GM12878 (cell line): ENCODE data around the gene IFT122. TPM values are rescaled to one million over a fixed set of nuclear protein-coding genes. Genes with fewer than 3 reads are reported as not detected.

Experiments
- ATAC-seq: fragments of 200-7000 bp; cut with Tn5 transposase; 3 replicates; pipeline ENCODE4 v1.9.1; 2020; ENCODE audit warnings: mild to moderate bottlenecking, moderate library complexity
- BruUV-seq: library from RNA; stranded (reverse); fragments of 400-500 nt; replicated peaks from 2 replicates; lab custom pipeline; 2021; lab: Mats Ljungman, UMichigan
- CTCF ChIA-PET: fragments of 300-600 bp; sonication (Branson Sonifier 250); formaldehyde crosslinking; extraction: SDS; loops from one replicate; lab custom pipeline; 2021; ENCODE audit warnings: inconsistent platforms; lab: Yijun Ruan, JAX
- POLR2A ChIA-PET: fragments of 350-600 bp; formaldehyde crosslinking; extraction: SDS; loops from one replicate; lab custom pipeline; 2021; ENCODE audit warnings: inconsistent platforms; lab: Charles Lee
- RAD21 ChIA-PET: fragments of 300-600 bp; sonication (Branson Sonifier 250); formaldehyde crosslinking; loops from one replicate; lab custom pipeline; 2023; ENCODE audit warnings: antibody characterized with exemption; ENCODE audit not compliant: unreplicated experiment; lab: Charles Lee
- SMC1A ChIA-PET: fragments of 300-600 bp; sonication (Branson Sonifier 250); formaldehyde crosslinking; loops from one replicate; lab custom pipeline; 2023; ENCODE audit not compliant: unreplicated experiment, uncharacterized antibody; lab: Charles Lee
- DNase-seq: peaks from one replicate; pipeline ENCODE4 v3.0.0-alpha.2; 2011; ENCODE audit warnings: low read depth, low spot score
- FAIRE-seq: peaks from 3 replicates; lab custom pipeline; 2011; peaks lifted over from hg19 to GRCh38; lab: Jason Lieb, UNC
- H2AFZ ChIP-seq: 2 replicates; pipeline ENCODE4 v1.6.0; 2011; ENCODE audit warnings: low read depth, low read length, control low read depth; ENCODE audit not compliant: control insufficient read depth
- H3K27ac ChIP-seq: 2 replicates; pipeline ENCODE4 v1.5.1; 2011; ENCODE audit warnings: control low read depth; ENCODE audit not compliant: control insufficient read depth, insufficient read depth
- H3K27me3 ChIP-seq, 2 experiments: replicated peaks in 1 of 2; 2 replicates each; pipeline versions ENCODE4 v1.6.0 to v1.6.1; 2011; ENCODE audit warnings: low read length in 1 of 2; ENCODE audit not compliant: control insufficient read depth in 2 of 2, insufficient read depth in 2 of 2
- H3K36me3 ChIP-seq, 2 experiments: 2 replicates each; pipeline ENCODE4 v1.5.1; 2011; ENCODE audit warnings: low read length in 1 of 2; ENCODE audit not compliant: control insufficient read depth in 2 of 2, insufficient read depth in 2 of 2
- H3K4me1 ChIP-seq: 2 replicates; pipeline ENCODE4 v1.6.1; 2011; ENCODE audit warnings: mild to moderate bottlenecking, low read length, moderate library complexity, mixed read lengths; ENCODE audit not compliant: control insufficient read depth, insufficient read depth
- H3K4me2 ChIP-seq: 2 replicates; pipeline ENCODE4 v1.6.0; 2011; ENCODE audit warnings: control low read depth; ENCODE audit not compliant: control insufficient read depth, insufficient read depth
- H3K4me3 ChIP-seq: fragments of 200-600 bp; sonication (generic); 2 replicates; pipeline ENCODE4 v1.5.1; 2016
- H3K79me2 ChIP-seq: 2 replicates; pipeline ENCODE4 v1.6.0; 2011; ENCODE audit warnings: low read length; ENCODE audit not compliant: control insufficient read depth, insufficient read depth
- H3K9ac ChIP-seq: 2 replicates; pipeline ENCODE4 v1.8.0; 2011; ENCODE audit warnings: low read length, control low read depth, mixed read lengths; ENCODE audit not compliant: control insufficient read depth, insufficient read depth
- H3K9me3 ChIP-seq: replicated peaks from 3 replicates; pipeline ENCODE4 v1.5.1; 2011; ENCODE audit warnings: mild to moderate bottlenecking, low read length; ENCODE audit not compliant: control insufficient read depth, insufficient read depth
- H4K20me1 ChIP-seq: 2 replicates; pipeline ENCODE4 v1.6.0; 2011; ENCODE audit not compliant: control insufficient read depth, insufficient read depth
- BHLHE40 ChIP-seq, 2 experiments: fragments of 450-650 bp in 1 of 2; IDR thresholded peaks; 2 replicates each; pipeline ENCODE4 v1.6.1; 2011 to 2017; ENCODE audit warnings: low read depth in 2 of 2, borderline replicate concordance in 1 of 2, improper control_type of control experiment in 1 of 2, low read length in 1 of 2, mild to moderate bottlenecking in 1 of 2
- BRCA1 ChIP-seq: IDR thresholded peaks from 2 replicates; pipeline ENCODE4 v1.6.1; 2011; ENCODE audit warnings: low read depth, low read length, improper control_type of control experiment
- CHD2 ChIP-seq: IDR thresholded peaks from 2 replicates; pipeline ENCODE4 v1.6.1; 2011; ENCODE audit warnings: low read depth, low read length, improper control_type of control experiment, borderline replicate concordance
- CTCF ChIP-seq, 3 experiments: IDR thresholded peaks in 2 of 3; conservative IDR thresholded peaks in 1 of 3; 2 replicates each; pipeline ENCODE4 v1.5.1; 2011; ENCODE audit warnings: low read depth in 3 of 3, low read length in 3 of 3, mild to moderate bottlenecking in 3 of 3, control low read depth in 2 of 3, moderate library complexity in 2 of 3, inconsistent platforms in 1 of 3, mixed read lengths in 1 of 3; ENCODE audit not compliant: control insufficient read depth in 2 of 3, insufficient read depth in 1 of 3; ENCODE audit errors: extremely low read depth in 1 of 3
- ETV6 ChIP-seq, 2 experiments: fragments of 450-650 bp in 1 of 2; IDR thresholded peaks in 1 of 2; conservative IDR thresholded peaks in 1 of 2; 2 replicates each; pipeline ENCODE4 v1.6.1; 2014; ENCODE audit warnings: antibody characterized with exemption in 1 of 2, borderline replicate concordance in 1 of 2, low read depth in 1 of 2, mild to moderate bottlenecking in 1 of 2, moderate library complexity in 1 of 2
- GATAD2B ChIP-seq: fragments of 450-650 bp; conservative IDR thresholded peaks from 2 replicates; pipeline ENCODE4 v1.6.1; 2017; ENCODE audit warnings: low read depth, mild to moderate bottlenecking, moderate library complexity
- HCFC1 ChIP-seq: fragments of 150-350 bp; IDR thresholded peaks from 2 replicates; pipeline ENCODE4 v1.6.1; 2014; ENCODE audit warnings: low read length
- NR2C2 ChIP-seq: IDR thresholded peaks from 2 replicates; pipeline ENCODE4 v1.6.1; 2011; ENCODE audit warnings: borderline replicate concordance, low read depth; ENCODE audit not compliant: control insufficient read depth, insufficient read length
- NRF1 ChIP-seq: conservative IDR thresholded peaks from 2 replicates; pipeline ENCODE4 v1.6.1; 2011; ENCODE audit warnings: mild to moderate bottlenecking, low read depth, low read length, improper control_type of control experiment
- RELB ChIP-seq: fragments of 450-650 bp; IDR thresholded peaks from 2 replicates; pipeline ENCODE4 v1.6.1; 2017; ENCODE audit warnings: low read depth, mild to moderate bottlenecking, moderate library complexity
- SUZ12 ChIP-seq: fragments of 200-600 bp; sonication (generic); IDR thresholded peaks from one replicate; pipeline ENCODE4 v1.6.1; 2018; ENCODE audit warnings: antibody characterized with exemption, mild to moderate bottlenecking; ENCODE audit not compliant: unreplicated experiment
- YY1 ChIP-seq: IDR thresholded peaks from 2 replicates; pipeline ENCODE4 v1.6.1; 2011; ENCODE audit warnings: low read depth, mild to moderate bottlenecking, low read length
- WGBS: methylation state at CpG from one replicate; pipeline ENCODE4 v1.1.6; 2016; ENCODE audit warnings: low lambda C conversion rate; ENCODE audit not compliant: insufficient replicate concordance, insufficient coverage; ENCODE audit errors: missing lambda C conversion rate; 5-methylcytosine and 5-hydroxymethylcytosine counted together
- in situ Hi-C: fragments of 300-500 bp; cut with MboI; formaldehyde crosslinking; loops from 9 replicates; pipeline ENCODE4 v1.14.3; 2018; ENCODE audit warnings: mixed read lengths
- intact Hi-C: fragments of 100-400 bp; cut with micrococcal nuclease; formaldehyde crosslinking; loops from one replicate; pipeline ENCODE4 v1.14.2; 2022; ENCODE audit not compliant: unreplicated experiment
- polyA plus RNA-seq, 11 experiments: library from polyadenylated mRNA; depleted of rRNA in 4 of 11; unstranded in 6 of 11; stranded (reverse) in 5 of 11; fragments of >200 nt; fragmentation: Nextera tagmentation in 4 of 11; fragmentation: Illumina TruSeq in 1 of 11; extraction: Ambion mirVana in 4 of 11; extraction: Trizol in 1 of 11; gene quantifications; 1 replicate in 1 of 11; 2 replicates in 10 of 11; pipeline versions ENCODE4 v1.2.1 to v1.2.3, GENCODE V29; 2011 to 2016; ENCODE audit warnings: inconsistent platforms in 2 of 11, missing spikeins in 2 of 11, low read depth in 1 of 11
- total RNA-seq, 4 experiments: library from RNA; depleted of rRNA in 3 of 4; stranded (reverse); fragments of >200 nt in 3 of 4; fragmentation: Illumina TruSeq in 1 of 4; extraction: Trizol in 1 of 4; gene quantifications; 2 replicates each; pipeline versions ENCODE4 v1.2.1 to v1.2.3, GENCODE V29; 2013 to 2021
- TF ChIP-seq, protein P1 (sequence below): fragments of 450-650 bp; IDR thresholded peaks from 2 replicates; pipeline ENCODE4 v1.6.1; 2016; ENCODE audit warnings: mild to moderate bottlenecking
- TF ChIP-seq, protein P2 (sequence below): IDR thresholded peaks from 2 replicates; pipeline ENCODE4 v1.6.1; 2011; ENCODE audit warnings: low read depth, low read length, improper control_type of control experiment, borderline replicate concordance

IFT122 gene
- total and polyA plus RNA-seq, 10 of the 15 experiments (the other 5 are each of a cell fraction or from before 2014, with no cell fraction given): 1.8 to 19.2 (median 8.4) TPM

DNA sequence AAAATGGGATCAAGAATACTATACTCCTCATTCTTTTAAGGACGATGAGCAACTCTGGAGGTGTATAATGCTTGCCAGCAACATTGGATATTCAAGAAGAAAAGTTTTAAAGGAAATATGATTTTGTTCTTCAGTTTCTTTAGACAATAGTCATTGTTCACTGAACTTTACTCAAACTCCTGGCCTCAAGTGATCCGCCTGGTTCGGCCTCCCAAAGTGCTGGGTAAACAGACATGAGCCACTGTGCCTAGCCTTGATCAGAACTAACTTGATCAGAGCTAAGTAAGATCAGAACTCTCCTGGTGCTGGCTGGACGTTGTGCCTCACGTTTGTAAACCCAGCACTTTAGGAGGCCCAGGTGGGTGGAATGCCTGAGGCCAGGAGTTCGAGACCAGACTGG lies 24.2 kb upstream of the IFT122 start:
- no peak overlapping the region for H3K27ac ChIP-seq
- H3K4me3 ChIP-seq: no peak overlapping the region
- SMC1A ChIA-PET: interaction anchor here (1.2 to 19.4 kb wide), 3 partner anchors 9 to 25 kb away, joined by 3 to 275 read pairs (median 4); partner anchors contain the start of genes IFT122 and MBD4
- no peaks in the 10 kb centered on the region for H3K36me3 ChIP-seq
- FAIRE-seq (no peak), DNase-seq (no peak), ATAC-seq (no peak)
- no peaks in the 10 kb centered on the region for H3K79me2 ChIP-seq
- in situ Hi-C loops: no loop called here
- H4K20me1 ChIP-seq: no peaks in the 10 kb centered on the region
- no peak for TF ChIP-seq SUZ12
- TF ChIP-seq CHD2: no peak
- TF ChIP-seq NRF1: no peak
- no peak for TF ChIP-seq ETV6 (conservative IDR thresholded peaks at IDR 0.05 in 1 of 2, IDR thresholded peaks at IDR 0.05 in 1 of 2; ENCODE audit: borderline replicate concordance in 1 of 2, low read depth in 1 of 2)
- no peak for TF ChIP-seq BHLHE40 (IDR thresholded peaks at IDR 0.05; ENCODE audit: borderline replicate concordance in 1 of 2, low read depth in 2 of 2, low read length in 1 of 2)
- no peak for TF ChIP-seq CTCF (IDR thresholded peaks at IDR 0.05 in 2 of 3, conservative IDR thresholded peaks at IDR 0.05 in 1 of 3; ENCODE audit: control insufficient read depth in 2 of 3, extremely low read depth in 1 of 3, insufficient read depth in 1 of 3, low read depth in 3 of 3, low read length in 3 of 3)
- no peak for TF ChIP-seq NR2C2
- TF ChIP-seq GATAD2B: no peak
- no peak for TF ChIP-seq YY1
- TF ChIP-seq, protein P1, sequence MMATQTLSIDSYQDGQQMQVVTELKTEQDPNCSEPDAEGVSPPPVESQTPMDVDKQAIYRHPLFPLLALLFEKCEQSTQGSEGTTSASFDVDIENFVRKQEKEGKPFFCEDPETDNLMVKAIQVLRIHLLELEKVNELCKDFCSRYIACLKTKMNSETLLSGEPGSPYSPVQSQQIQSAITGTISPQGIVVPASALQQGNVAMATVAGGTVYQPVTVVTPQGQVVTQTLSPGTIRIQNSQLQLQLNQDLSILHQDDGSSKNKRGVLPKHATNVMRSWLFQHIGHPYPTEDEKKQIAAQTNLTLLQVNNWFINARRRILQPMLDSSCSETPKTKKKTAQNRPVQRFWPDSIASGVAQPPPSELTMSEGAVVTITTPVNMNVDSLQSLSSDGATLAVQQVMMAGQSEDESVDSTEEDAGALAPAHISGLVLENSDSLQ: no peak
- TF ChIP-seq HCFC1: no peak
- TF ChIP-seq, protein P2, sequence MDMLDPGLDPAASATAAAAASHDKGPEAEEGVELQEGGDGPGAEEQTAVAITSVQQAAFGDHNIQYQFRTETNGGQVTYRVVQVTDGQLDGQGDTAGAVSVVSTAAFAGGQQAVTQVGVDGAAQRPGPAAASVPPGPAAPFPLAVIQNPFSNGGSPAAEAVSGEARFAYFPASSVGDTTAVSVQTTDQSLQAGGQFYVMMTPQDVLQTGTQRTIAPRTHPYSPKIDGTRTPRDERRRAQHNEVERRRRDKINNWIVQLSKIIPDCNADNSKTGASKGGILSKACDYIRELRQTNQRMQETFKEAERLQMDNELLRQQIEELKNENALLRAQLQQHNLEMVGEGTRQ: no peak
- no peak for TF ChIP-seq BRCA1
- no peak for TF ChIP-seq RELB
- RAD21 ChIA-PET: interaction anchor here (2.4 kb wide), 1 partner anchor 23 kb away, joined by 22 read pairs; the partner anchor contains the start of genes IFT122 and MBD4
- H2AFZ ChIP-seq: no peak overlapping the region
- WGBS: 62% methylated on average over 6 of the region's 6 CpGs
- POLR2A ChIA-PET: interaction anchor here (1.2 to 1.8 kb wide), 2 partner anchors 12 to 19 kb away, joined by 3 to 7 read pairs; partner anchors contain the start of gene EFCAB12
- no peak overlapping the region for H3K4me2 ChIP-seq
- H3K27me3 ChIP-seq: no peaks in the 10 kb centered on the region
- no peaks in the 10 kb centered on the region for H3K9me3 ChIP-seq
- H3K9ac ChIP-seq: no peak overlapping the region
- CTCF ChIA-PET: no interaction called here
- peaks cover 6% of the 10 kb centered on the region for H3K4me1 ChIP-seq
- intact Hi-C loops: no loop called here
- BruUV-seq: no TSS peak
